B cell (primary cell): Measurements from ENCODE around the gene COMMD1. TPM values are rescaled to one million over a fixed set of nuclear protein-coding genes. Genes with fewer than 3 reads are reported as not detected.

Source experiments
- polyA plus RNA-seq: library from polyadenylated mRNA; depleted of rRNA; stranded (reverse); fragments of >200 nt; gene quantifications from 2 replicates; pipeline ENCODE4 v1.2.3, GENCODE V29; 2012
- small RNA-seq: library from RNA; depleted of rRNA; stranded (forward); fragments of <200 nt; gene quantifications from one replicate; pipeline ENCODE3, GENCODE V24; 2012; ENCODE audit warnings: low replicate concordance, low read depth; ENCODE audit not compliant: insufficient read length
- total RNA-seq, 2 donors: library from RNA; stranded (reverse); fragments of 120-200 nt in 1 of 2; gene quantifications; 1 replicate in 1 of 2; 2 replicates in 1 of 2; pipeline versions ENCODE4 v1.2.3 to v1.2.4, GENCODE V29; 2013 to 2022

COMMD1 gene
- total and polyA plus RNA-seq, 2 donors (not counting 1 experiment from before 2014, with no cell fraction given), result 20.6 to 25.1 TPM

Small RNA genes within 50 kb of the gene (small RNA-seq; reads per million reads assigned to genes)
- gene RF00019, result not detected

Other genes starting within 250 kb of the COMMD1 start
- gene FAM161A, start 51.6 kb upstream of the COMMD1 start, total RNA-seq, result 6.8 and 7.4 TPM in 2 replicates
- gene FAM161A, start 51.6 kb upstream of the COMMD1 start, polyA plus RNA-seq, result 0.53 and 0.76 TPM in 2 replicates
- 86.4 and 88.0 TPM in 2 replicates for gene CCT4, start 17.0 kb upstream of the COMMD1 start, total RNA-seq
- gene CCT4, start 17.0 kb upstream of the COMMD1 start, polyA plus RNA-seq, result 31.2 and 32.8 TPM in 2 replicates